SU-DHL-6 (cell line): ENCODE results near the gene ARIH1.

Experiments used
- H2AFZ ChIP-seq: fragments of 200-600 bp; sonication (generic); 2 replicates; pipeline ENCODE4 v1.6.1; 2014; ENCODE audit warnings: low read depth, mild to moderate bottlenecking, moderate library complexity, mixed read lengths, antibody characterized with exemption, low read length; ENCODE audit not compliant: severe bottlenecking
- H3F3A ChIP-seq: fragments of 200-600 bp; shearing (Covaris generic); 2 replicates; pipeline ENCODE4 v1.6.0; 2016; ENCODE audit warnings: antibody characterized with exemption, mild to moderate bottlenecking; ENCODE audit not compliant: insufficient read depth
- H3K27ac ChIP-seq: fragments of 200-600 bp; sonication (generic); 2 replicates; pipeline ENCODE4 v1.5.1; 2016; ENCODE audit warnings: low read depth, mild to moderate bottlenecking, low read length, moderate library complexity, mixed read lengths
- H3K27me3 ChIP-seq: fragments of 200-600 bp; sonication (generic), shearing (Covaris generic); 2 replicates; pipeline ENCODE4 v1.6.0; 2014; ENCODE audit warnings: mild to moderate bottlenecking, low read length
- H3K36me3 ChIP-seq: fragments of 200-600 bp; sonication (generic); 2 replicates; pipeline ENCODE4 v1.6.1; 2014; ENCODE audit warnings: mild to moderate bottlenecking, low read length, mixed read lengths
- H3K4me2 ChIP-seq: fragments of 300-600, 200-600 bp; shearing (Covaris generic), sonication (generic); 2 replicates; pipeline ENCODE4 v1.6.0; 2014; ENCODE audit warnings: low read length, low read depth, mild to moderate bottlenecking; ENCODE audit not compliant: poor library complexity, severe bottlenecking
- H3K4me3 ChIP-seq: fragments of 200-600 bp; sonication (generic); 2 replicates; pipeline ENCODE4 v1.5.1; 2014; ENCODE audit warnings: antibody characterized with exemption, low read length, mild to moderate bottlenecking, mixed read lengths; ENCODE audit not compliant: insufficient read depth, poor library complexity, severe bottlenecking
- H3K79me2 ChIP-seq: fragments of 200-600 bp; sonication (generic); 2 replicates; pipeline ENCODE4 v1.6.1; 2014; ENCODE audit warnings: mild to moderate bottlenecking, low read length, moderate library complexity; ENCODE audit not compliant: insufficient read depth
- H3K9ac ChIP-seq: fragments of 200-600 bp; sonication (generic); 2 replicates; pipeline ENCODE4 v1.7.0; 2014; ENCODE audit warnings: mild to moderate bottlenecking, low read length
- H3K9me2 ChIP-seq: fragments of 200-600 bp; sonication (generic); replicated peaks from 2 replicates; pipeline ENCODE4 v1.6.1; 2014; ENCODE audit warnings: low read length; ENCODE audit not compliant: insufficient read depth
- H3K9me3 ChIP-seq: fragments of 200-600 bp; sonication (generic); 2 replicates; pipeline ENCODE4 v1.6.1; 2014; ENCODE audit warnings: low read length, mixed read lengths; ENCODE audit not compliant: insufficient read depth
- H4K20me1 ChIP-seq: fragments of 200-600 bp; sonication (generic); 2 replicates; pipeline ENCODE4 v1.6.1; 2014; ENCODE audit warnings: low read depth, mild to moderate bottlenecking, antibody characterized with exemption, low read length, moderate library complexity, mixed read lengths
- CTCF ChIP-seq: fragments of 200-600 bp; sonication (generic); IDR thresholded peaks from one replicate; pipeline ENCODE4 v1.5.1; 2017; ENCODE audit warnings: antibody characterized with exemption, mild to moderate bottlenecking, low read length, moderate library complexity; ENCODE audit not compliant: insufficient read depth, poor library complexity, severe bottlenecking
- EZH2phosphoT487 ChIP-seq: fragments of 200-600 bp; sonication (generic), shearing (Covaris generic); conservative IDR thresholded peaks from 2 replicates; pipeline ENCODE4 v1.6.1; 2018; ENCODE audit warnings: mild to moderate bottlenecking, antibody characterized with exemption, low read length, moderate library complexity, mixed read lengths

The ARIH1 gene

GRCh38 chr15:72502220-72502809, 28.2 kb downstream of the ARIH1 start:
- Histone ChIP-seq H2AFZ (no peak overlapping the region), H3K27ac (no peak overlapping the region), H3K4me3 (no peak overlapping the region), H3K79me2 (peaks cover 82% of the 10 kb centered on the region), H4K20me1 (0 out of 2 replicates have a peak, but pooled peaks cover 10% of the 10 kb centered on the region), H3K27me3 (no peaks in the 10 kb centered on the region), H3K9me2 (no peaks in the 10 kb centered on the region), H3K4me2 (no peak overlapping the region), H3K36me3 (no peaks in the 10 kb centered on the region), H3K9me3 (no peaks in the 10 kb centered on the region), H3K9ac (no peak overlapping the region), H3F3A (peaks cover 9% of the 10 kb centered on the region; the same call in 1 of the 2 replicates)
- TF ChIP-seq EZH2phosphoT487 (no peak), CTCF (no peak)

DNA sequence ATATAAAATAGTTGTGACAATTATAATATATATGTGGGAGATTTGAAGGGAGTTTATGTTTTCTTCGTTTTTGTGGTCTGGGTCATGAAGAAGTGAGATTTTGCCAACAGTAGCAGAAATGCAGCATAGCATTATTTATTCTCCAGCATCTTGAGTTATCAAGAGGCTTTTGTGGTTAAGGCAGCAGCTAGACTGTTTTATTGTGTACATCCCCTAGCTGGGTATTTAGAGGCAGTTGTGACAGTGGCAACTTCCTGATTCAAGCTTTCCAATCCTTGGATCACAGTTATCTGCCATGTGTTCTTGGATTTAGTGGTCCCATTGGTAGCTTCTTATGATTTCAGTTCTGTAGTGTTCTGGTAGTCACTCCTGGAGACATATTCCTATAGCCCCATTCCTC, 29.0 kb downstream of the ARIH1 start:
- Histone ChIP-seq H3K36me3 (no peaks in the 10 kb centered on the region), H3K9me3 (no peaks in the 10 kb centered on the region), H3F3A (peaks cover 3% of the 10 kb centered on the region; the same call in 1 of the 2 replicates), H2AFZ (no peak overlapping the region), H3K79me2 (peaks cover 82% of the 10 kb centered on the region), H3K4me2 (no peak overlapping the region), H3K9ac (no peak overlapping the region), H3K4me3 (no peak overlapping the region), H3K27me3 (no peaks in the 10 kb centered on the region), H3K27ac (no peak overlapping the region), H4K20me1 (0 out of 2 replicates have a peak, but pooled peaks cover 10% of the 10 kb centered on the region), H3K9me2 (no peaks in the 10 kb centered on the region)
- no peak for TF ChIP-seq EZH2phosphoT487
- no peak for TF ChIP-seq CTCF

DNA sequence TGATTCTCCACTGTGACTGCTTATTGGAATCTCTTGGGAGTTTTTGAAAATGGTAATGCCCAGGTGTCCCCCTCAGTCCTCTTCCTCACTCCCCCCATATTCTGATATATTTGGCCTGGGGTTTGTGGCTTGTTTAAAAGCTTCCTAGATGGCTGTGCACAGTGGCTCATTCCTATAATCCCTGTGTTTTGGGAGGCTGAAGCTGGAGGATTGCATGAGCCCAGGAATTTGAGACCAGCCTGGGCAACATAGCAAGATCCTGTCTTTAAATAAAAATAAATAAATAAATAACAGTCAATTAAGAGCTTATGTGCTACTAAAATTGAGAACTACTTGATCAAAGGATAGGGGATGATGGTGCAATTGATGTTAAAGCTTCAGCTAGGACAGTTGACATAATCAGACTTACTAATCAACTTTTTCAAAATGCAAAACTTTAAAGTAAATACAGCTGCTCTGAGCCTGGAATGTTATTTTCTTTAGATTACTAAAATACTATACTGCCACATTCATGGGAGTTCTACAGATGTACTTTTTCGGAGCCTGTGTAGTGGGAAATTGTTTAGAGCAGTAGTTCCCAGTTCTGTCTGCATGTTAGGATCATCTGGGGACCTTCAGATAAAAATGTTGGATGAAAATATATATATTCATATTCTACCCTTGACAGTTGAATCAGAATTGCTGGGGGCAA, 33.4 kb downstream of the ARIH1 start:
- peaks cover 93% of the 10 kb centered on the region for H3K79me2 ChIP-seq
- H3K9me2 ChIP-seq = no peaks in the 10 kb centered on the region
- H3K4me2 ChIP-seq = no peak overlapping the region
- peaks cover 3% of the 10 kb centered on the region; the same call in 1 of the 2 replicates for H4K20me1 ChIP-seq
- H3K27ac ChIP-seq = no peak overlapping the region
- H3F3A ChIP-seq = 0 out of 2 replicates have a peak, but pooled peaks cover 4% of the 10 kb centered on the region
- no peak overlapping the region for H3K9ac ChIP-seq
- no peak overlapping the region for H2AFZ ChIP-seq
- no peak overlapping the region for H3K4me3 ChIP-seq
- no peaks in the 10 kb centered on the region for H3K9me3 ChIP-seq
- no peaks in the 10 kb centered on the region for H3K27me3 ChIP-seq
- TF ChIP-seq CTCF (no peak), EZH2phosphoT487 (no peak)
- H3K36me3 ChIP-seq = no peaks in the 10 kb centered on the region
